D721Med (cell line): ENCODE results near the gene MKRN2.
"Not testable (repeated sequence)": the region's sequence is repeated elsewhere in the genome, so short reads cannot be mapped to it uniquely, and the experiment has no call there.

ENCODE experiments used
- DNase-seq: peaks from one replicate; pipeline ENCODE4 v3.0.0; 2011; ENCODE audit warnings: low spot score; ENCODE audit not compliant: insufficient read length
- FAIRE-seq: peaks from 2 replicates; lab custom pipeline; 2011; peaks lifted over from hg19 to GRCh38; lab: Jason Lieb, UNC
- CTCF ChIP-seq: IDR thresholded peaks from 2 replicates; pipeline ENCODE4 v1.5.1; 2012; ENCODE audit warnings: mild to moderate bottlenecking, control low read depth; ENCODE audit not compliant: insufficient read depth; ENCODE audit errors: missing control alignments

MKRN2 gene

GRCh38 chr3:12615266-12615665 lies 58.4 kb downstream of the MKRN2 start:
- no peak for FAIRE-seq
- no peak for TF ChIP-seq CTCF
- no peak for DNase-seq

- no peak for TF ChIP-seq CTCF
- no peak for FAIRE-seq
- DNase-seq = no peak
Observed at GRCh38 chr3:12618426-12618825, 61.5 kb downstream of the MKRN2 start.

- FAIRE-seq = no peak
- DNase-seq = no peak
- no peak for TF ChIP-seq CTCF
Observed at GRCh38 chr3:12620305-12620704, 63.4 kb downstream of the MKRN2 start.

GRCh38 chr3:12620729-12621128 lies 63.8 kb downstream of the MKRN2 start:
- FAIRE-seq (no peak), DNase-seq (no peak)
- no peak for TF ChIP-seq CTCF

GRCh38 chr3:12622335-12622734 lies 65.4 kb downstream of the MKRN2 start:
- TF ChIP-seq CTCF = no peak

GRCh38 chr3:12624056-12624455 lies 67.2 kb downstream of the MKRN2 start:
- DNase-seq (no peak), FAIRE-seq (no peak)
- no peak for TF ChIP-seq CTCF

More at GRCh38 chr3:12622335-12622734, 65.4 kb downstream of the MKRN2 start:
- DNase-seq (no peak), FAIRE-seq (peak; percentile 38)

GRCh38 chr3:12624964-12625363 lies 68.1 kb downstream of the MKRN2 start:
- FAIRE-seq, DNase-seq: not testable (repeated sequence)

GRCh38 chr3:12627370-12627769 lies 70.5 kb downstream of the MKRN2 start:
- no peak for DNase-seq
- FAIRE-seq = no peak
- TF ChIP-seq CTCF = no peak
